GM23338 (cell line): ENCODE results near the gene ACAT2. TPM values are rescaled to one million over a fixed set of nuclear protein-coding genes. Genes with fewer than 3 reads are reported as not detected.
A peak's percentile ranks its signal among the peaks of the same experiment; 100 is the strongest.

Experiments used
- ATAC-seq: fragments of 200-7000 bp; cut with Tn5 transposase; 3 replicates; pipeline ENCODE4 v1.9.1; 2020
- DNase-seq: peaks from one replicate; pipeline ENCODE4 v3.0.0-alpha.2; 2015; ENCODE audit warnings: low spot score
- H2AFZ ChIP-seq: fragments of 200-600 bp; sonication (generic); 2 replicates; pipeline ENCODE4 v1.8.0; 2016; ENCODE audit warnings: antibody characterized with exemption, mild to moderate bottlenecking, moderate library complexity
- H3F3A ChIP-seq: fragments of 200-600 bp; sonication (generic); replicated peaks from 2 replicates; pipeline ENCODE4 v1.8.0; 2017; ENCODE audit warnings: antibody characterized with exemption, mixed run types, low read depth
- H3K27ac ChIP-seq: fragments of 200-600 bp; sonication (generic); 2 replicates; pipeline ENCODE4 v1.6.1; 2016; ENCODE audit warnings: low read depth
- H3K27me3 ChIP-seq: fragments of 200-600 bp; sonication (generic); 2 replicates; pipeline ENCODE4 v1.8.0; 2016; ENCODE audit warnings: mild to moderate bottlenecking, mixed run types, moderate library complexity; ENCODE audit not compliant: insufficient read depth
- H3K36me3 ChIP-seq: fragments of 200-600 bp; sonication (generic); 2 replicates; pipeline ENCODE4 v1.8.0; 2016; ENCODE audit warnings: mild to moderate bottlenecking; ENCODE audit not compliant: insufficient read depth
- H3K4me1 ChIP-seq: fragments of 200-600 bp; sonication (generic); 2 replicates; pipeline ENCODE4 v1.8.0; 2016; ENCODE audit warnings: mild to moderate bottlenecking, moderate library complexity; ENCODE audit not compliant: insufficient read depth
- H3K4me2 ChIP-seq: fragments of 200-600 bp; sonication (generic); 2 replicates; pipeline ENCODE4 v1.7.1; 2017; ENCODE audit warnings: mixed run types
- H3K4me3 ChIP-seq: fragments of 200-600 bp; sonication (generic); 2 replicates; pipeline ENCODE4 v1.6.1; 2016; ENCODE audit warnings: mixed run types
- H3K79me2 ChIP-seq: fragments of 200-600 bp; sonication (generic); replicated peaks from 2 replicates; pipeline ENCODE4 v1.8.0; 2017; ENCODE audit warnings: mild to moderate bottlenecking; ENCODE audit not compliant: insufficient read depth
- H3K9me2 ChIP-seq: fragments of 200-600 bp; sonication (generic); 2 replicates; pipeline ENCODE4 v1.8.0; 2017; ENCODE audit not compliant: insufficient read depth
- H4K20me1 ChIP-seq: fragments of 200-600 bp; sonication (generic); replicated peaks from 2 replicates; pipeline ENCODE4 v1.8.0; 2017; ENCODE audit warnings: mild to moderate bottlenecking; ENCODE audit not compliant: insufficient read depth
- H3K27ac Mint-ChIP-seq: 2 replicates; pipeline ENCODE4 v1.8.0; 2020; ENCODE audit warnings: inconsistent platforms, mild to moderate bottlenecking, moderate library complexity, mixed read lengths
- H3K27me3 Mint-ChIP-seq: 3 replicates; pipeline ENCODE4 v1.8.0; 2022; ENCODE audit warnings: low read depth, mild to moderate bottlenecking, moderate library complexity, mixed read lengths, inconsistent platforms; ENCODE audit not compliant: insufficient read depth, poor library complexity
- H3K36me3 Mint-ChIP-seq: 3 replicates; pipeline ENCODE4 v1.8.0; 2021; ENCODE audit warnings: low read depth, mild to moderate bottlenecking, inconsistent platforms, moderate library complexity, mixed read lengths
- H3K4me1 Mint-ChIP-seq: 3 replicates; pipeline ENCODE4 v1.8.0; 2020; ENCODE audit warnings: mild to moderate bottlenecking, inconsistent platforms, mixed read lengths
- H3K4me3 Mint-ChIP-seq: 3 replicates; pipeline ENCODE4 v1.8.0; 2021; ENCODE audit warnings: moderate library complexity, mild to moderate bottlenecking, inconsistent platforms, mixed read lengths
- H3K9me3 Mint-ChIP-seq: 3 replicates; pipeline ENCODE4 v1.8.0; 2020; ENCODE audit warnings: moderate library complexity, mild to moderate bottlenecking, inconsistent platforms, mixed read lengths
- CREB1 ChIP-seq: fragments of 250-450 bp; sonication (Bioruptor Pico); IDR thresholded peaks from 2 replicates; pipeline ENCODE4 v1.5.0; 2020; ENCODE audit warnings: low read depth, mild to moderate bottlenecking, moderate library complexity
- CTCF ChIP-seq, 2 experiments: fragments of 200-600 bp in 1 of 2; sonication (generic) in 1 of 2; conservative IDR thresholded peaks; 2 replicates each; pipeline versions ENCODE4 v1.5.1 to v1.6.1; 2016 to 2017; ENCODE audit warnings: antibody characterized with exemption in 2 of 2, low read depth in 2 of 2, mild to moderate bottlenecking in 2 of 2, moderate library complexity in 1 of 2
- ETS1 ChIP-seq: IDR thresholded peaks from 2 replicates; pipeline ENCODE4 v1.6.1; 2016; ENCODE audit warnings: antibody characterized with exemption
- EZH2 ChIP-seq: fragments of 200-600 bp; sonication (generic); IDR thresholded peaks from one replicate; pipeline ENCODE4 v1.8.0; 2017; ENCODE audit warnings: antibody characterized with exemption, mild to moderate bottlenecking, low read depth; ENCODE audit not compliant: unreplicated experiment
- EZH2phosphoT487 ChIP-seq: fragments of 200-600 bp; sonication (generic); IDR thresholded peaks from one replicate; pipeline ENCODE4 v1.8.1; 2018; ENCODE audit warnings: antibody characterized with exemption; ENCODE audit not compliant: unreplicated experiment
- JUNB ChIP-seq: IDR thresholded peaks from one replicate; pipeline ENCODE4 v1.6.1; 2016; ENCODE audit warnings: antibody characterized with exemption; ENCODE audit not compliant: unreplicated experiment
- NANOG ChIP-seq: IDR thresholded peaks from 2 replicates; pipeline ENCODE4 v1.6.1; 2016; ENCODE audit warnings: antibody characterized with exemption, borderline replicate concordance
- POLR2AphosphoS5 ChIP-seq: IDR thresholded peaks from 2 replicates; pipeline ENCODE4 v1.6.1; 2016; ENCODE audit warnings: antibody characterized with exemption, low read depth
- REST ChIP-seq: IDR thresholded peaks from one replicate; pipeline ENCODE4 v1.6.1; 2018; ENCODE audit warnings: antibody characterized with exemption; ENCODE audit not compliant: unreplicated experiment
- STAT1 ChIP-seq: IDR thresholded peaks from one replicate; pipeline ENCODE4 v1.6.1; 2016; ENCODE audit warnings: antibody characterized with exemption; ENCODE audit not compliant: unreplicated experiment
- ZNF114 ChIP-seq: fragments of 250-450 bp; sonication (Bioruptor Pico); IDR thresholded peaks from 2 replicates; pipeline ENCODE4 v1.5.0; 2020; ENCODE audit warnings: mild to moderate bottlenecking, moderate library complexity
- ZNF331 ChIP-seq: fragments of 250-450 bp; sonication (Bioruptor Pico); IDR thresholded peaks from 2 replicates; pipeline ENCODE4 v1.5.0; 2020; ENCODE audit warnings: low read depth, mild to moderate bottlenecking, moderate library complexity
- ZNF462 ChIP-seq: fragments of 250-450 bp; sonication (Bioruptor Pico); IDR thresholded peaks from 2 replicates; pipeline ENCODE4 v1.5.0; 2020; ENCODE audit warnings: mild to moderate bottlenecking, moderate library complexity
- polyA plus RNA-seq: library from polyadenylated mRNA; unstranded; fragments of >200 nt; fragmentation: Nextera tagmentation; extraction: Ambion mirVana; gene quantifications from 2 replicates; pipeline ENCODE4 v1.2.1, GENCODE V29; 2016
- total RNA-seq: library from RNA; depleted of rRNA; stranded (reverse); fragments of >200 nt; shearing (Covaris generic); gene quantifications from 2 replicates; pipeline ENCODE4 v1.2.3, GENCODE V29; 2014

ACAT2 gene
- total and polyA plus RNA-seq, 2 experiments from 2014 or later, result 108 to 151 TPM

GRCh38 chr6:159809149-159809548, 47.3 kb downstream of the ACAT2 start:
- H3F3A ChIP-seq, result no peaks in the 10 kb centered on the region
- Mint-ChIP-seq H3K4me3 (no peak overlapping the region), H3K4me1 (peaks cover 27% of the 10 kb centered on the region)

More at GRCh38 chr6:159809149-159809548, 47.3 kb downstream of the ACAT2 start:
- H3K27me3 ChIP-seq, result no peaks in the 10 kb centered on the region
- no peak overlapping the region for H2AFZ ChIP-seq
- TF ChIP-seq EZH2phosphoT487 (no peak), CREB1 (CRISPR knock-in tag) (no peak), ZNF114 (CRISPR knock-in tag) (no peak), JUNB (no peak), POLR2AphosphoS5 (no peak), NANOG (no peak), REST (no peak), STAT1 (no peak), ZNF331 (CRISPR knock-in tag) (no peak), ZNF462 (CRISPR knock-in tag) (no peak), EZH2 (no peak), CTCF (conservative IDR thresholded peaks at IDR 0.05; ENCODE audit: low read depth in 2 of 2) (no peak), ETS1 (no peak)
- no peaks in the 10 kb centered on the region for H3K9me3 Mint-ChIP-seq
- no peak overlapping the region for H3K4me2 ChIP-seq
- H3K27me3 Mint-ChIP-seq, result peaks cover 6% of the 10 kb centered on the region
- no peaks in the 10 kb centered on the region for H3K9me2 ChIP-seq
- no peak overlapping the region for H3K27ac Mint-ChIP-seq
- no peaks in the 10 kb centered on the region for H3K4me1 ChIP-seq
- 0 out of 2 replicates have a peak overlapping the region, but pooled peaks have one; percentile 14 for H3K27ac ChIP-seq
- no peaks in the 10 kb centered on the region for H3K79me2 ChIP-seq
- H4K20me1 ChIP-seq, result no peaks in the 10 kb centered on the region
- H3K36me3 Mint-ChIP-seq, result no peaks in the 10 kb centered on the region; the same call in 2 of the 3 replicates
- H3K36me3 ChIP-seq, result no peaks in the 10 kb centered on the region
- no peak overlapping the region for H3K4me3 ChIP-seq
- ATAC-seq (no peak), DNase-seq (no peak)
